Measurements from ENCODE around the gene SLC6A18. TPM values are rescaled to one million over a fixed set of nuclear protein-coding genes. Genes with fewer than 3 reads are reported as not detected.
A peak's percentile ranks its signal among the peaks of the same experiment; 100 is the strongest.

Gene SLC6A18
- total RNA-seq, 3 donors from 2014 or later: 0.89 TPM; not detected in 2

- no peak for ATAC-seq
- no peak for DNase-seq
- no peak for TF ChIP-seq CTCF (IDR thresholded peaks at IDR 0.05)
- Histone ChIP-seq H3K9me3 (no peaks in the 10 kb centered on the region), H3K4me1 (ENCODE audit: low read depth) (no peaks in the 10 kb centered on the region), H3K36me3 (ENCODE audit: low read depth) (no peaks in the 10 kb centered on the region), H3K4me3 (no peak overlapping the region)
- intact Hi-C loops (cut with DNase I, micrococcal nuclease): no loop called here
These were observed 30.8 kb upstream of the SLC6A18 start for GRCh38 chr5:1194378-1194777.

- TF ChIP-seq CTCF (IDR thresholded peaks at IDR 0.05): no peak
- intact Hi-C loops (cut with DNase I, micrococcal nuclease): no loop called here
- ATAC-seq (no peak), DNase-seq (peak in 1 of 3 donors; percentile 21)
- no peaks in the 10 kb centered on the region for H3K36me3 ChIP-seq (ENCODE audit: low read depth)
- no peak overlapping the region for H3K4me3 ChIP-seq
- no peaks in the 10 kb centered on the region for H3K4me1 ChIP-seq (ENCODE audit: low read depth)
- no peaks in the 10 kb centered on the region for H3K9me3 ChIP-seq
These were observed 29.7 kb upstream of the SLC6A18 start for GRCh38 chr5:1195439-1195838.

GRCh38 chr5:1195916-1196315, 29.3 kb upstream of the SLC6A18 start:
- H3K4me1 ChIP-seq (ENCODE audit: low read depth): no peaks in the 10 kb centered on the region
- TF ChIP-seq CTCF (IDR thresholded peaks at IDR 0.05): no peak
- intact Hi-C loops (cut with DNase I, micrococcal nuclease): no loop called here
- ATAC-seq (no peak), DNase-seq (peak in 1 of 3 donors; percentile 36)
- no peaks in the 10 kb centered on the region for H3K36me3 ChIP-seq (ENCODE audit: low read depth)
- H3K9me3 ChIP-seq: no peaks in the 10 kb centered on the region
- no peak overlapping the region for H3K4me3 ChIP-seq

GRCh38 chr5:1196562-1196961, 28.6 kb upstream of the SLC6A18 start:
- ATAC-seq: no peak
- H3K4me1 ChIP-seq (ENCODE audit: low read depth): no peaks in the 10 kb centered on the region
- H3K4me3 ChIP-seq: no peak overlapping the region
- H3K9me3 ChIP-seq: no peaks in the 10 kb centered on the region
- no peaks in the 10 kb centered on the region for H3K36me3 ChIP-seq (ENCODE audit: low read depth)
- no peak for TF ChIP-seq CTCF (IDR thresholded peaks at IDR 0.05)
- intact Hi-C loops (cut with DNase I, micrococcal nuclease): no loop called here
- no peak for DNase-seq

- H3K36me3 ChIP-seq (ENCODE audit: low read depth): no peaks in the 10 kb centered on the region
- H3K4me1 ChIP-seq (ENCODE audit: low read depth): no peaks in the 10 kb centered on the region
- ATAC-seq (no peak), DNase-seq (no peak)
- intact Hi-C loops (cut with DNase I, micrococcal nuclease): no loop called here
- no peaks in the 10 kb centered on the region for H3K9me3 ChIP-seq
- TF ChIP-seq CTCF (IDR thresholded peaks at IDR 0.05): no peak
- no peak overlapping the region for H3K4me3 ChIP-seq
These were observed 27.1 kb upstream of the SLC6A18 start for GRCh38 chr5:1197876-1198666.

GRCh38 chr5:1199340-1199648, 25.9 kb upstream of the SLC6A18 start:
- intact Hi-C loops (cut with DNase I, micrococcal nuclease): no loop called here

More at GRCh38 chr5:1199340-1199648, 25.9 kb upstream of the SLC6A18 start:
- Histone ChIP-seq H3K9me3 (no peaks in the 10 kb centered on the region), H3K36me3 (ENCODE audit: low read depth) (no peaks in the 10 kb centered on the region), H3K4me1 (ENCODE audit: low read depth) (no peaks in the 10 kb centered on the region), H3K4me3 (no peak overlapping the region)
- TF ChIP-seq CTCF (IDR thresholded peaks at IDR 0.05): no peak
- no peak for DNase-seq
- no peak for ATAC-seq

All from mucosa of descending colon (tissue), 3 donors.